HG03558 (cell line): ENCODE results near the gene SH3BP4.

ENCODE experiments used
- ATAC-seq: cut with Tn5 transposase; IDR thresholded peaks from one replicate; pipeline ENCODE4 v1.9.1; 2021; ENCODE audit warnings: moderate number of reproducible peaks; ENCODE audit not compliant: unreplicated experiment; ENCODE audit errors: extremely low read depth

SH3BP4 gene

GRCh38 chr2:234979204-234980167 is 27.7 kb downstream of the SH3BP4 start:
- ATAC-seq: no peak

GRCh38 chr2:234980451-234981187 is 28.8 kb downstream of the SH3BP4 start:
- no peak for ATAC-seq

- ATAC-seq: no peak
These were observed 29.6 kb downstream of the SH3BP4 start for GRCh38 chr2:234981197-234982095.

- ATAC-seq: no peak
These were observed 30.4 kb downstream of the SH3BP4 start for GRCh38 chr2:234982096-234982834.

GRCh38 chr2:234983011-234983726 is 31.4 kb downstream of the SH3BP4 start:
- ATAC-seq: no peak

GRCh38 chr2:234985608-234986245 is 33.9 kb downstream of the SH3BP4 start:
- ATAC-seq: no peak

GRCh38 chr2:234986390-234986789 is 34.6 kb downstream of the SH3BP4 start:
- no peak for ATAC-seq

- ATAC-seq: no peak
These were observed 35.3 kb downstream of the SH3BP4 start for GRCh38 chr2:234986876-234987720.

- no peak for ATAC-seq
These were observed 35.9 kb downstream of the SH3BP4 start for GRCh38 chr2:234987754-234988153.

- no peak for ATAC-seq
These were observed 36.7 kb downstream of the SH3BP4 start for GRCh38 chr2:234988491-234988890.

- ATAC-seq: no peak
These were observed 37.4 kb downstream of the SH3BP4 start for GRCh38 chr2:234989183-234989701.

- ATAC-seq: no peak
These were observed 38.5 kb downstream of the SH3BP4 start for GRCh38 chr2:234990300-234990699.

GRCh38 chr2:234991290-234991689 is 39.5 kb downstream of the SH3BP4 start:
- ATAC-seq: no peak

GRCh38 chr2:234991793-234992192 is 40.0 kb downstream of the SH3BP4 start:
- no peak for ATAC-seq

GRCh38 chr2:234992196-234992595 is 40.4 kb downstream of the SH3BP4 start:
- ATAC-seq: no peak

- ATAC-seq: no peak
These were observed 41.0 kb downstream of the SH3BP4 start for GRCh38 chr2:234992624-234993349.

GRCh38 chr2:234993541-234993981 is 41.7 kb downstream of the SH3BP4 start:
- no peak for ATAC-seq
